Measurements from ENCODE around the gene HLA-E. TPM values are rescaled to one million over a fixed set of nuclear protein-coding genes. Genes with fewer than 3 reads are reported as not detected.

The HLA-E gene
- total and polyA plus RNA-seq, 2 of the 13 experiments (the other 11 are each of a cell fraction or from before 2014, with no cell fraction given): 45.2 to 90.4 TPM

DNA sequence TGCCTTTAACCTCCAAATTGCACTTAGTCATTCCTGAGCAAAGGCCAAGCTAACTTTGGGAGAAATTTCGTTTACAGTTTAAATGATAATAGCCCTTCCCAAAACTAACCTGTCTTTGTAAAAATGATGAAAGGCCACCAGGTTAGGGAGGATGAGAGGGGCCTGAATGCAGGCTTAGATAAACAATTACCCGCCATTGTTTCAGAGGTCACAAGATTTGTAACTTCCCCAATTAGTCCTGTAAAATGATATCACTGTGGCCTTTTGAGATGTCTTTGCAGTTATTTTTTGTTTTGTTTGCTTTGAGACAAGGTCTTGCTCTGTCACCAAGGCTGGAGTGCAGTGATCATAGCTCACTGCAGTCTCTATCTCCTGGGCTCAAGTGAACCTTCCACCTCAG, 40.7 kb downstream of the HLA-E start (continued):
- TF ChIP-seq PRDM10 (CRISPR knock-in tag; IDR thresholded peaks at IDR 0.05; ENCODE audit: low read depth) (no peak), ZNF331 (CRISPR knock-in tag; IDR thresholded peaks at IDR 0.05) (no peak), ZNF446 (CRISPR knock-in tag; IDR thresholded peaks at IDR 0.05) (no peak), ZMYM2 (CRISPR knock-in tag; IDR thresholded peaks at IDR 0.05) (no peak), PAXIP1 (CRISPR knock-in tag; conservative IDR thresholded peaks at IDR 0.05) (peak; percentile 68), RORA (CRISPR knock-in tag; IDR thresholded peaks at IDR 0.05) (no peak), PAX8 (CRISPR knock-in tag; IDR thresholded peaks at IDR 0.05; ENCODE audit: borderline replicate concordance) (no peak), ZNF747 (CRISPR knock-in tag; IDR thresholded peaks at IDR 0.05; ENCODE audit: borderline replicate concordance) (no peak), ZNF530 (CRISPR knock-in tag; IDR thresholded peaks at IDR 0.05; ENCODE audit: low read depth) (no peak), HOXD1 (CRISPR knock-in tag; IDR thresholded peaks at IDR 0.05) (no peak), DR1 (CRISPR knock-in tag; IDR thresholded peaks at IDR 0.05) (no peak), SIN3B (IDR thresholded peaks at IDR 0.05; ENCODE audit: low read length) (no peak), ZNF75D (CRISPR knock-in tag; IDR thresholded peaks at IDR 0.05; ENCODE audit: borderline replicate concordance) (no peak), XBP1 (CRISPR knock-in tag; IDR thresholded peaks at IDR 0.05) (no peak), DPF2 (CRISPR knock-in tag; IDR thresholded peaks at IDR 0.05; ENCODE audit: borderline replicate concordance, low read depth) (no peak), TBX2 (CRISPR knock-in tag; IDR thresholded peaks at IDR 0.05; ENCODE audit: borderline replicate concordance) (peak; percentile 59; the same call in 1 of the 2 replicates), MEIS1 (CRISPR knock-in tag; IDR thresholded peaks at IDR 0.05; ENCODE audit: borderline replicate concordance) (no peak), FOXK1 (CRISPR knock-in tag; IDR thresholded peaks at IDR 0.05; ENCODE audit: borderline replicate concordance, low read depth) (no peak), ZSCAN30 (CRISPR knock-in tag; IDR thresholded peaks at IDR 0.05) (no peak), MIER3 (CRISPR knock-in tag; IDR thresholded peaks at IDR 0.05; ENCODE audit: borderline replicate concordance) (no peak), KDM2A (CRISPR knock-in tag; IDR thresholded peaks at IDR 0.05; ENCODE audit: borderline replicate concordance, low read depth) (no peak), SAP130 (CRISPR knock-in tag; IDR thresholded peaks at IDR 0.05; ENCODE audit: low read depth) (peak; percentile 38; the same call in 1 of the 2 replicates), ZNF329 (CRISPR knock-in tag; IDR thresholded peaks at IDR 0.05; ENCODE audit: low read depth) (no peak)
- TF ChIP-seq, protein P1, sequence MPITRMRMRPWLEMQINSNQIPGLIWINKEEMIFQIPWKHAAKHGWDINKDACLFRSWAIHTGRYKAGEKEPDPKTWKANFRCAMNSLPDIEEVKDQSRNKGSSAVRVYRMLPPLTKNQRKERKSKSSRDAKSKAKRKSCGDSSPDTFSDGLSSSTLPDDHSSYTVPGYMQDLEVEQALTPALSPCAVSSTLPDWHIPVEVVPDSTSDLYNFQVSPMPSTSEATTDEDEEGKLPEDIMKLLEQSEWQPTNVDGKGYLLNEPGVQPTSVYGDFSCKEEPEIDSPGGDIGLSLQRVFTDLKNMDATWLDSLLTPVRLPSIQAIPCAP (CRISPR knock-in tag; IDR thresholded peaks at IDR 0.05; ENCODE audit: low read depth): no peak
